Tibial artery (tissue), 4 donors: ENCODE measurements around the gene NFIA.

Experiments
- DNase-seq, 2 donors: peaks; one replicate each; pipeline ENCODE4 v3.0.0-alpha.2; 2019
- H3K27ac ChIP-seq, 2 donors: fragments of 200-600 bp; sonication (generic) in 1 of 2; 1 replicate in 1 of 2; 2 replicates in 1 of 2; pipeline ENCODE4 v1.5.1; 2018 to 2019; ENCODE audit warnings: mild to moderate bottlenecking in 1 of 2
- H3K27me3 ChIP-seq, 2 donors: fragments of 200-600 bp; sonication (generic) in 1 of 2; one replicate each; pipeline versions ENCODE4 v1.5.1 to v1.6.0; 2016 to 2019
- H3K36me3 ChIP-seq, 3 donors: fragments of 200-600 bp; sonication (generic) in 2 of 3; one replicate each; pipeline ENCODE4 v1.5.1; 2016 to 2019; ENCODE audit warnings: mild to moderate bottlenecking in 2 of 3
- H3K4me1 ChIP-seq, 4 donors: fragments of 200-600 bp; sonication (generic) in 2 of 4; 1 replicate in 3 of 4; 2 replicates in 1 of 4; pipeline ENCODE4 v1.5.1; 2016 to 2019
- H3K4me3 ChIP-seq, 2 donors: fragments of 200-600 bp; sonication (generic) in 1 of 2; 1 replicate in 1 of 2; 2 replicates in 1 of 2; pipeline ENCODE4 v1.5.1; 2018 to 2019; ENCODE audit warnings: mild to moderate bottlenecking in 2 of 2
- H3K9me3 ChIP-seq, 3 donors: fragments of 200-600 bp; sonication (generic) in 1 of 3; one replicate each; pipeline ENCODE4 v1.5.1; 2016 to 2019
- intact Hi-C: fragments of 100-400 bp; cut with DNase I; formaldehyde crosslinking; loops from one replicate; pipeline ENCODE4 v1.15.0; 2023; ENCODE audit warnings: low total_unique reads
- TF ChIP-seq, protein P1 (sequence below), 2 experiments: fragments of 200-600 bp in 1 of 2; fragments of 450-650 bp in 1 of 2; IDR thresholded peaks; one replicate each; pipeline ENCODE4 v1.5.1; 2017 to 2019; ENCODE audit warnings: antibody characterized with exemption in 2 of 2, mild to moderate bottlenecking in 1 of 2, moderate library complexity in 1 of 2

NFIA gene

DNA sequence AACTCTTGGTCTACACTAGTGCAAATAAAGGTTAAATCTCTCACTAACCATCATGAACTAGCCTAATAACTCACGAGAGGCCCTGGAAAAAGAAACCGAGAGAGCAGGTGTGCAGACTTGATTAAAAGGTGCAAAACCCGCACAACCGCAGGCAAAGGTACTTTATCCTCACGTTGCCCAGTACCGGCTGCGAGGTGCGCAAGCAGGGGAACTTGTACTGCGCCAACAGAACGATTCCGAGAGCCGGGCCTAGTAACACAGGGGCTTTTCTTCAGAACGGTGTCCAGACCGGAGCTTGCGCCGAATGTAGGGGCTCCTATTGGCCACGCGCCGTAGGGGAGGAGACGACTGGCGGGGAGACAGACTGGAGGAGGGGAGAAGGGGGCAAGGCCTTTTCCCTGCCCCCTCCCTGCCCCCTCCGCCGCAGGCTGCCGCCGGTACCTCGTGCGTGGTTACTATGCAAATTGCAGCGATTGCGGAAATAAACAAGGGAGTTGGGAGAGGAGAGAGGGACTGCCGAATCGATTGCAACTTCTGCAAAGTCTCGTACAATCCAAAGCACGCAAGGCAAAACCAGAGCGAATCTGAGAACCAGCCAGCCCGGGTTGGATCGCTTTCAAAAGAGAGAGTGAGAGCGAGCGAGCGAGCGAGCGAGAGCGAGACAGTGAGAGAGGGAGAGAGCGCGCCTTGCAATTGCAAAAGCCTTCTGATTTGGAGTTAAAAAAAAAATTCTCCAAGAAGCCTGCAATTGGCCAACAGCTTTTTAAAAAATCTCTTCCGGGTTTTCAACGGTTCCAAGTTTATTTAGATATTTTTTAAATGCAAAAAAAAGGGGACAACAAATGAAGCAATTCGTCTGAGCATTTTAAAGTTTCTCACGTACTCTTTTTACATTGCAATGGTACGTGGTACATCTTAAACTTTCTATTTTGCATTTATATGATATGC is 5.4 kb upstream of the NFIA start:
- DNase-seq: peak; percentile 73 to 91
- no peaks in the 10 kb centered on the region for H3K9me3 ChIP-seq
- H3K4me1 ChIP-seq: peaks cover 0 to 48% (median 30%) of the 10 kb centered on the region in 4 donors
- TF ChIP-seq, protein P1, sequence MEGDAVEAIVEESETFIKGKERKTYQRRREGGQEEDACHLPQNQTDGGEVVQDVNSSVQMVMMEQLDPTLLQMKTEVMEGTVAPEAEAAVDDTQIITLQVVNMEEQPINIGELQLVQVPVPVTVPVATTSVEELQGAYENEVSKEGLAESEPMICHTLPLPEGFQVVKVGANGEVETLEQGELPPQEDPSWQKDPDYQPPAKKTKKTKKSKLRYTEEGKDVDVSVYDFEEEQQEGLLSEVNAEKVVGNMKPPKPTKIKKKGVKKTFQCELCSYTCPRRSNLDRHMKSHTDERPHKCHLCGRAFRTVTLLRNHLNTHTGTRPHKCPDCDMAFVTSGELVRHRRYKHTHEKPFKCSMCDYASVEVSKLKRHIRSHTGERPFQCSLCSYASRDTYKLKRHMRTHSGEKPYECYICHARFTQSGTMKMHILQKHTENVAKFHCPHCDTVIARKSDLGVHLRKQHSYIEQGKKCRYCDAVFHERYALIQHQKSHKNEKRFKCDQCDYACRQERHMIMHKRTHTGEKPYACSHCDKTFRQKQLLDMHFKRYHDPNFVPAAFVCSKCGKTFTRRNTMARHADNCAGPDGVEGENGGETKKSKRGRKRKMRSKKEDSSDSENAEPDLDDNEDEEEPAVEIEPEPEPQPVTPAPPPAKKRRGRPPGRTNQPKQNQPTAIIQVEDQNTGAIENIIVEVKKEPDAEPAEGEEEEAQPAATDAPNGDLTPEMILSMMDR (IDR thresholded peaks at IDR 0.05): no peak
- H3K27ac ChIP-seq: peak overlapping the region; percentile 84 to 86
- H3K27me3 ChIP-seq: no peaks in the 10 kb centered on the region
- no peaks in the 10 kb centered on the region for H3K36me3 ChIP-seq
- H3K4me3 ChIP-seq: peak overlapping the region; percentile 58 to 71
- intact Hi-C loops: loop anchor here (5.0 kb wide), 1 partner anchor 35 kb away; no protein-coding TSS in a partner anchor

DNA sequence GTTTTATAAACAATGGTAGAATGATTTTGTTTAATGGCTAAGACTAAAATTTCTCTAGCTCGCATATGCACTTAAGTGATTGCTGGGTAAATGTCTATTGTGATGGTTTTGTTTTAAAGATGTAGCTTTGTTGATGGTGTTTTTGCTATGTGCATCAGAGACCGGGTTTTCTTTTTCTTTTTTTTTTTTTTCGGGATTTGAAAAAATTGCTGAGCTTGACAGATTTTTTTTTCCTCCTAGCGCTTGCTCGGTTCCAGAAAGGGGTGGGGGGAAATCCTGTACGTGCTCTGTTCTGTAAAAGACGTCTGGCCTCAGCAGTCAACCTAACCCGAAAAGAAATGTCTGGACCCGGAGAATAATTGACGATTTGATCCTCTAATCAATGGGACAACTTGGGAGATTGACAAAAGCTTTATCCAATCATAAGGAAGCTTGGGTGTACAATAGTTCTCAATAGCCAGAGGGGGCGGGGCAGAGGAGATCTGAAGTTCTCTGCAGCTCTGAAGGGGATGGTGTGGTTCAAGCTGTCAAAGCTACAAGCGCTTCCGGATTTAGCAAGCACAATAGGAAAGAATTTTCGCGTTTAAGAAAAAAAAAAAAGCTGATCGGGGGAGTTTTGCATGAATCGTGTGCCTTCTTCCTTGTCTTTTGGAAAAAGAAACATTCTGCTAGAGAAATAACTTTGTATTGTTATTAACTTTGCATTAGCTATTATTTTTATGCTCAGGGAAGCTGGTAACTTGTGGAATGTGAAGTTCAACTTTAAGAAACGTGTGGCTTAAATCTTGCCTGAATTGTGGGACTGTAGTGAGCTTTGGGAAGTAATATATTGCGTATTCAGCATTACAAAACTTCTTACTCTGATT is 4.5 kb upstream of the NFIA start:
- H3K27me3 ChIP-seq: no peaks in the 10 kb centered on the region
- peak overlapping the region; percentile 58 to 71 for H3K4me3 ChIP-seq
- H3K27ac ChIP-seq: peak overlapping the region; percentile 84 to 86
- intact Hi-C loops: loop anchor here (5.0 kb wide), 1 partner anchor 36 kb away; no protein-coding TSS in a partner anchor
- DNase-seq: peak; percentile 94 to 97
- H3K9me3 ChIP-seq: no peaks in the 10 kb centered on the region
- H3K36me3 ChIP-seq: no peaks in the 10 kb centered on the region
- TF ChIP-seq, protein P1 (IDR thresholded peaks at IDR 0.05): no peak
- H3K4me1 ChIP-seq: peaks cover 0 to 48% (median 30%) of the 10 kb centered on the region in 4 donors

DNA sequence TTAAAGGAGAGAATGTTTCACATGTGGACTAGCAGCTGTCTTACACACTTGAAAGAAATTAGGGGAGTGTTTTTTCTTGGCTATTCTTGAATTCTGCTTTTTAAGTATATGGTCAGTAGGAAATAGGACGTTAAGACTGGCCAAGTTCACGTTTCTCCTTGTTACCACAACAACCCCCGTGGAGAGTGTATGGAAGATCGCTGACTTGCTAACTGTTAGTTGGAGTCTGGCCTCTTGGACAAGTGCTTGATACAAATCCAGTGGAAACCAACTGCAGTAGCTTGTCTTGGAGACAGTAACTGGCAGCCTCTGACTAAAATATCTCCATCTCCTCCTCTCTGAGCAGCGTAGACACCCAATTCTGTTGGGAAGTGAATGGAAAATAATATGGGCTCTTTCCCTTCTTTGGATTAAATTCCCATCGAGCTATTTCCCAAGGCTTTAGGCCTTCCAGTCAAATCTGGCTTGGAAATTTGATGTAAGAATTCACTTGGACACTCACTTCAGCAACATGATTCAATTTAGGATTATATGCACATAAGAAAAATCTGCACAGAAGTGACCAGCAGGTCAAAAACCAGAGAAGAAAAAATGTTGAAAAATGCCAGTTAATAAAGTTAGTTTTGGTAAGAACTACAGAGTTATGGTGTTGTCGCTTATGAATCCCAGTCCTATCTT is 3.6 kb upstream of the NFIA start:
- H3K4me1 ChIP-seq: peaks cover 0 to 48% (median 30%) of the 10 kb centered on the region in 4 donors
- intact Hi-C loops: loop anchor here (5.0 kb wide), 1 partner anchor 36 kb away; no protein-coding TSS in a partner anchor
- DNase-seq: no peak
- peak overlapping the region in 1 of 2 donors; percentile 71 for H3K4me3 ChIP-seq
- peak overlapping the region; percentile 84 to 86 for H3K27ac ChIP-seq
- no peaks in the 10 kb centered on the region for H3K9me3 ChIP-seq
- no peaks in the 10 kb centered on the region for H3K36me3 ChIP-seq
- no peaks in the 10 kb centered on the region for H3K27me3 ChIP-seq
- TF ChIP-seq, protein P1 (IDR thresholded peaks at IDR 0.05): no peak

DNA sequence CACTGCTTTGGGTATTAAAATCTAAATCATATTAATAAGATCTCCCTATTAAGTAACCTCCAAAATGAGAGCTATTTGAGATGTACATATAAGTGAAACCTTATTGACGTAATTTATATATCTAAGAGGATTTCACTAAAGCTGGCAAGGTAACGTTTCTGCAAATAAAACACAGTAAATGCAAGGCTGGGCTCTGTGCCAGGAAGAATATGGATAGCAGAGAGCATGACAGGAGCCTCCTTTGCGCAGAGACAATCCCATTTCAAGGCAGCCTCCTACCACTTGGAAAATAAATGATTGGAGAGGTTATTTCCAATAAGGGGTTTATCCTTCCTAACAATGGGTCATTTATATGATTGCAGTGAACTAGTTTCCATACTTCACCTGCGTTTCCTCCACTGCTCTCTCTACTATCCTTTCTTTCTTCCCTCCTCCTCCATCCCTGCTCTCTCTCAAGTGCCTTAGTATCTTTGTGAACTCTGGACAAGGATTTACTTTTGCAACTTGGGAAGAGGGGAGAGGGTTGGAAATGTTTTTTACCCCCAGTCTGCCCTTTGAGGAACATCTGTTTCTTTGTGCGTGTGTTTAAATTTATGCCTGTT is 3.0 kb upstream of the NFIA start:
- H3K27me3 ChIP-seq: no peaks in the 10 kb centered on the region
- H3K4me1 ChIP-seq: peaks cover 0 to 48% (median 30%) of the 10 kb centered on the region in 4 donors
- H3K36me3 ChIP-seq: no peaks in the 10 kb centered on the region
- TF ChIP-seq, protein P1 (IDR thresholded peaks at IDR 0.05): no peak
- intact Hi-C loops: loop anchor here (5.0 kb wide), 1 partner anchor 37 kb away; no protein-coding TSS in a partner anchor
- no peaks in the 10 kb centered on the region for H3K9me3 ChIP-seq
- DNase-seq: no peak
- H3K4me3 ChIP-seq: peak overlapping the region; percentile 88 to 95
- H3K27ac ChIP-seq: peak overlapping the region; percentile 99
